ENCODE data around the gene TTC39A.

DNA sequence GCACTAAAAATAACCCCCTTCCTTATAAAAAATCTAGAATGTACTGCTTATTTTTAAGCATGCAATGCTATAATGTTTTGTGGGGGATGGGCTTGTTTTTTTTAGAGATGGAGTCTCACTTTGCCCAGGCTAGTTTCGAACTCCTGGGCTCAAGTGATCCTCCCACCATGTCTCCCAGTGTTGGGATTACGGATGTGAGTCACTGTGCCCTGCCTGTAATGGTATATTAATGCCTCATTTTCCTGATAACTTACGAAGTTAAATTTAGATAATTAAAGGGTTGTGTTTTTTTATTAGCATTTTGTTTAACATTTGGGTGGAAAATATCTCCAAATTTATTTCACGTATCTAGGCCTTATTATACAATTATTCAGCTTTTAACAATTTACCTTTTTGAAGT is 87.8 kb downstream of the TTC39A start:
- no peak for TF ChIP-seq EZH2 (IDR thresholded peaks at IDR 0.05; ENCODE audit: borderline replicate concordance, insufficient read depth, low read depth, low read length, poor library complexity, severe bottlenecking)
- TF ChIP-seq, protein P1, sequence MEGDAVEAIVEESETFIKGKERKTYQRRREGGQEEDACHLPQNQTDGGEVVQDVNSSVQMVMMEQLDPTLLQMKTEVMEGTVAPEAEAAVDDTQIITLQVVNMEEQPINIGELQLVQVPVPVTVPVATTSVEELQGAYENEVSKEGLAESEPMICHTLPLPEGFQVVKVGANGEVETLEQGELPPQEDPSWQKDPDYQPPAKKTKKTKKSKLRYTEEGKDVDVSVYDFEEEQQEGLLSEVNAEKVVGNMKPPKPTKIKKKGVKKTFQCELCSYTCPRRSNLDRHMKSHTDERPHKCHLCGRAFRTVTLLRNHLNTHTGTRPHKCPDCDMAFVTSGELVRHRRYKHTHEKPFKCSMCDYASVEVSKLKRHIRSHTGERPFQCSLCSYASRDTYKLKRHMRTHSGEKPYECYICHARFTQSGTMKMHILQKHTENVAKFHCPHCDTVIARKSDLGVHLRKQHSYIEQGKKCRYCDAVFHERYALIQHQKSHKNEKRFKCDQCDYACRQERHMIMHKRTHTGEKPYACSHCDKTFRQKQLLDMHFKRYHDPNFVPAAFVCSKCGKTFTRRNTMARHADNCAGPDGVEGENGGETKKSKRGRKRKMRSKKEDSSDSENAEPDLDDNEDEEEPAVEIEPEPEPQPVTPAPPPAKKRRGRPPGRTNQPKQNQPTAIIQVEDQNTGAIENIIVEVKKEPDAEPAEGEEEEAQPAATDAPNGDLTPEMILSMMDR (IDR thresholded peaks at IDR 0.05): no peak
